NCI-H2029 treated with DMSO at 0.1 percent for 48 hours (cell line): ENCODE measurements around the gene ACTR3C.
"Not testable (repeated sequence)": the region's sequence is repeated elsewhere in the genome, so short reads cannot be mapped to it uniquely, and the experiment has no call there.

Experiments used
- DNase-seq: peaks from one replicate; lab custom pipeline; 2025; lab: John Stamatoyannopoulos, UW

The ACTR3C gene

DNA sequence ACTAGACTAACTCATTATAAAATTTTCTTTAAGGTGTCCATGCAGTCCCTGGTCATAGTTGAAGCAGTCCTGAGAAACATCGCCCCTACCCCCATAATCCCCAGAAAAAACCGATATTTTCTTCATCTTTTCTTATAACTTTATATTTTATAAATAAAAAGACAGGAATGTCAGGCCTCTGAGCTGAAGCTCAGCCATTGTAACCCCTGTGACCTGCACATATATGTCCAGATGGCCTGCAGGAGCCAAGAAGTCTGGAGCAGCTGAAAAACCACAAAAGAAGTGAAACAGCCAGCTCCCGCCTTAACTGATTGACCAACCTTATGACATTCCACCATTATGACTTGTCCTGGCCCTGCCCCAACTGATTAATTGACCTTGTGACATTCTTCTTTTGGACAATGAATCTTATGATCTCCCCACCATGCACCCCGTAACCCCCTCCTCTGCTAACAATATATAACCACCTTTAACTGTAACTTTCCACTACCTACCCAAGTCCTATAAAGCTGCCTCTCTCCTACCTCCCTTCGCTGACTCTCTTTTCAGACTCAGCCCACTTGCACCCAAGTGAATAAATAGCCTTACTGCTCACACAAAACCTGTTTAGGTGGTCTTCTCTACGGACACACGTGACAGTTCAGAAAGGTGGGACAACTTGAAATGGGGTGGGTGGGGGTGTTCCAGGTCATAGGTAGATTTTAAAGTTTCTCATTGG lies 10.5 kb downstream of the ACTR3C start:
- DNase-seq: not testable (repeated sequence)

DNA sequence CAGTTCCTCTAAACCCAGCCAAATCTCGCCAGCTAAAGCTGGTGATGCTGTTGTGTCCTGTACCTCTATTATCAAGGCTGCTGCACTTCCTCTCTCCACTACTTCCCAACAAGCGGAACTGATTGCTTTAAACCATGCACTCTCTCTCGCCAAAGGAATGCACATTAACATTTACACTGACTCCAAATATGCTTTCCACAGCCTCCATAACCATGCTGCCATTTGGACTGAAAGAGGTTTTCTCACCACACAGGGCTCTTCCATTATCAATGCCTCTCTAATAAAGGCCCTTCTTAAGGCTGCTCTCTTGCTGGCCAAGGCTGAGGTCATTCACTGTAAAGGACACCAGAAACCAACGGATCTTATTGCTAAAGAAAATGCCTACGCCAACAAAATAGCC lies 11.6 kb downstream of the ACTR3C start:
- no peak for DNase-seq

DNA sequence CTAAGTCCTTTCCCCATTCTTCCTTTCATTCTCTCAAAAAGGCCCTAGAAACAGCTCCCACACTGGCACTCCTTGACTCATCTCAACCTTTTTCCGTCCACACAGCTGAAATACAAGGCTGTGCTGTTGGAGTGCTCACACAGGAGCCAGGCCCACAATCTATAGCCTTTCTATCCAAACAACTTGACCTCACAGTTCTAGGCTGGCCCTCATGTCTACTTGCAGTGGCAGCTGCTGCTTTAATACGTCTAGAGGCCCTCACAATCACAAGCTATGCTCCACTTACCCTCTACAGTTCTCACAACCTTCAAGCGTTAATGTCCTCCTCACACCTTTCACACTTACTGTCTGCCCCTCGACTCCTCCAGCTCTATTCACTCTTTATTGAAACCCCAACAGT lies 12.2 kb downstream of the ACTR3C start:
- DNase-seq: no peak

GRCh38 chr7:150308575-150308974 lies 14.8 kb downstream of the ACTR3C start:
- DNase-seq: no peak

GRCh38 chr7:150307904-150308303 lies 15.4 kb downstream of the ACTR3C start:
- DNase-seq: no peak

- DNase-seq: no peak
Measured at GRCh38 chr7:150307129-150307528, 16.2 kb downstream of the ACTR3C start.

DNA sequence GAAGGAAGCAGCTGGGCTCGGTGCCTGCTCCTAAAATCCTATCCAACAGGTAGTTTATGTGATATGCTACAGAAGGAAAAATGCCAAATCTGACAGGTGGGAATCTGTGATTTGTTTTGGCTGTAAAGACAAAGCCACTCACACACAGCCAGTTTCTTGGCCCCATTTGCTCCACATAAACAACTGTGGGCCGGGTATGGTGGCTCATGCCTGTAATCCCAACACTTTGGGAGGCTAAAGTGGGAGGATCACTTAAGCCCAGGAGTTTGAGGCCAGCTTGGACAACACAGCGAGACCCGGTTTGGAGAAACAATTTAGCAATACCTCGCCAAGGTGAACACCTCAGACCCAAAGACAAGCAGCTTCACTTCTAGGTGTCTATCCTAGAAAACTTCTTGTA lies 17.0 kb downstream of the ACTR3C start:
- not testable (repeated sequence) for DNase-seq

GRCh38 chr7:150305903-150306284 lies 17.5 kb downstream of the ACTR3C start:
- DNase-seq: not testable (repeated sequence)

GRCh38 chr7:150305259-150305902 lies 18.0 kb downstream of the ACTR3C start:
- DNase-seq: not testable (repeated sequence)

- DNase-seq: not testable (repeated sequence)
Measured at GRCh38 chr7:150304499-150305258, 18.7 kb downstream of the ACTR3C start.

DNA sequence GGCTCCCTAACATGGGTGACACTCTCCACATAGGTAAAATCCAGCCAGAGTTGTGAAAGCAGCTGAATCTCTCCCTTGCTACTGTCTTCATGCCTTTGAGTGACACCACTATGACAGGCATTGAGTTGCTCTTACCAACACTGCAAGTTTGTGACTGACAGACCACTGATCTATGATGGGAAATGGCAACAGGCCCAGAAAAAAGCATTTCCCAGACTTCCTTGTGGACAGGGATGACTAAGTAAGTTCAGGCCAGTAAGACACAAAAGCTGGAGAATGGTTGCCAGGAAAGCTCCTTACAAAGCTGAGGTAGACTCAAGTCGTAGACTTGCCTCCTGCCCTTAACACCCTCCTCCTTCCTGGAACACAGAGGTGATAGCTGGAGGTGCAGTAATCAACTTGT lies 20.4 kb downstream of the ACTR3C start:
- not testable (repeated sequence) for DNase-seq

DNA sequence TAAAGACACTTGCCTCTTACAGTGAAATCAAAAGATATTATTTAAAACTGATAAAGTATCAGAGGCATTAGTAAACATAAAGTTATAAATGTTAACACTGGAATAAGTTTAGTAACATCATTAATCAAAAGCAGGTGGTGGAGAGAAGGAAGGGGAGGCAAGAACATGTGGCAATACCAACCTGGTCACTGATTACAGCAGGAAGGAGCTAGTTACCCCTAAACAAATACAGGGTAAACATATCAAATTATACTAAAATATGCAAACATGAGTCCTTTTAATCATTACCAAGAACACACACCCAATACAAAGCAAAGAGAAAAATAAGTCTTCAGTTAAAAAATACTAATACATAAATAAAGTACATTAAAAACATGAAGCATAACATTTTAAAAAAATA lies 25.4 kb downstream of the ACTR3C start:
- DNase-seq: not testable (repeated sequence)

DNA sequence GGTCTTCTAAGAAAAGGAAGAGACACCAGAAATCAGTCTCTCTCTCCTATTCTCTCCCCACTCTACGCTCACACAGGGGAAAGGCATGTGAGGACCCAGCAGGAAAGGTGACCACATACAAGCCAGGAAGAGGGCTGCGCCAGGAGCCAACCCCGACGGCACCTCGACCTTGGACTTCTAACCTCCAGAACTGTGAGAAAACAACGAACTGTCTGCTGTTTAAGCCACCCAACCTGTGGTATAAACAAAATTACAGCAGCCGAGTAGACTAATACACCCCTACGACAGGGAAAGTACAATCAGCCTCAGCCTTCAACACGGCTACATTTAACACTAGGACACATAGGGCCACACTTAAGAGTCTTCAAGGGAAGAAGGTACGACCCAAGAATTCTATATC lies 26.5 kb downstream of the ACTR3C start:
- DNase-seq: not testable (repeated sequence)

DNA sequence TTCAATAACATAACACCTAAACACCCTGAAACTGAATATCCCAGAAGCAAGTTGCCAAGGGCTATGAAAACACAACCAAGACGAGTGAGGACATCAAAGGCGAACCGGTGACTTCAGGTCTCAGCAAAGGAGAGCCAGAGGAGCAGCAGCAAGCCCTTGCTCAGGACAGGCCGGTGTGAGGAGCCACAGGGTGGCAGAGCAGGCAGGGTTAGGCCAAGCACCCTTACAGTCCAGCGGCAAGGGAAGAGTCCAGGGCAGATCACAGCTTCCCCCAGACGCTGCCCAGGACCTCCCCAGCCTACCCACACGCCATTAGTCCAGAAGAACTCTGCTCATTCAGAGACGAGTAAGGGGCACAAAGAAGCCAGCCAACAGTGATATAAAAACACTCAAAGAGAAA lies 27.7 kb downstream of the ACTR3C start:
- not testable (repeated sequence) for DNase-seq

- not testable (repeated sequence) for DNase-seq
Measured at GRCh38 chr7:150295027-150295426, 28.3 kb downstream of the ACTR3C start.

- not testable (repeated sequence) for DNase-seq
Measured at GRCh38 chr7:150290317-150290716, 33.0 kb downstream of the ACTR3C start.

DNA sequence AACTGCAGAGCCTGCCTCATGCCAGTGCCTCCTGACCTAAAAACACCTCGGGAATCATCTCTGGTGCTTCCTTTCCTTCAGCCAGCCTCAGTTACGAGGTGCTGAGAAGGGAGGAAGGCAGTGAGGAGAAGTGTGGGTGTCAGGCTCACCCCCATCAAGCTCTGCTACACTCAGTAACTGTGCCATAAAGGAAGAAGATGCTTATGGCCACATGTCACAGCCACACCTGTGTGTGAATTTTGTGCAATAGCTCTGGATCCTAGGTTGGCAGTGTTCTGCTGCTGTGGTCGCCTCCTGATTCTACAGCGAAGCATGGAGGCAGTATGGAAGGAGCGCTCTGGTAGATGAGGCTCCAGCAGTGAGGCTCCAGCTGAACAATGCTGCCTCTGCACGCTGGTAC lies 34.5 kb downstream of the ACTR3C start:
- not testable (repeated sequence) for DNase-seq

- DNase-seq: not testable (repeated sequence)
Measured at GRCh38 chr7:150287815-150288214, 35.5 kb downstream of the ACTR3C start.

DNA sequence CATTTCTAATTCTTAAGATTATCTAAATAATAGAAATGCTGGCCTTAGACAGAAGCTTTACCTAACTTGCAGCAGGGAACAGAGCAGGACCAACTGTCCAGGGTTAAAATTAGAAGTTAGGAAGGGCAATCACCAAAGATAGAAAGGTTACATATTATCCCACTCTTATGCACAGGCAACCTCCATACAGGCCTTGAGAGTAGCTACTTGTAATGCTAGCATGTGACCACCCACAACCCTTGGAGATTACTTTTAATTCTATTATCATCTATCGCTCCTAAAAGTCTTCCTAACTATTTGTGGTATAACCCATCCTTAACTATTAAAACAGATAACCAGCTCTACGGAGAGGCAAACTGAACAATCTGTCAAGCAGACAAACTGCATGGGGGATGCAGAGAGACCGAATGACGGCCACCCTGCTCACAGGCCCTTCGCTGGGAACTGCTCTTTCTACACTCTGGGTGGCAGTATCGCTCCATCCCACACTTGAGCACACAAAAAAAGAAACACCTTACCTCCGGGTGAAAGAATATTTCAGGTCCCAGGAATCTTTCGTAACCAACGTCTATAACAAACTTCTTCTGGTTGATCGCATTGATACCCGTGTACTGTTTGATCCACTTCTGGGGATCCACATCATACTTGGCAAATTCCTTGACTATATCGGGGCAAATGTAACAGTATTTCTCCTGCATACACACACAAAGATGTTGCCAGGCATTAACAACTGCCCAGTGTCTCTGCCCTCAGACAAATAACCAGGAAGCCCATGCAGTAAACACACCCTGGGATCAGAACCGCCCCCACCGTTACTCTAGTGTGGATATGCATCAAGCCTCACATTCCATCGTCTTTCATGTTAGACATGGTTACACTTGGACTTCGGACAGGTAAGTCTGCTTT lies 37.2 kb downstream of the ACTR3C start:
- not testable (repeated sequence) for DNase-seq

DNA sequence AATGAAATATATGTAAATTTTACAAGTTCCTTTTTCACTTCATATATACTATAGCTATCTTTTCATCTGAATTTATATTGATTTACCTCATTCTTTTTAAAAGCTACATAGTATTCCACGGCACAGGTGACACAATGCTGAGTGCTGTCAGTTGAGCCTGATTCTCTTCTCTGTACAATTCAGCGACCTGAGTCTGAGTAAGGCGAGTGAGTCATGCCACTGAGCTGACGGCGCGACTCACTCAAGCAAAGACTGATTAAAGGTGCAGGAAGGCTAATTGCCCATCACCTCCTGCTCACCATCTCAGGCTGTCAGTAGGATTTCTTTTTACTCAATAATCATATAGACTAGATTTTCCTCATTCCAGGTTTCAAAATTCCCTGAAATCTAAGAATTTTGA lies 39.7 kb downstream of the ACTR3C start:
- not testable (repeated sequence) for DNase-seq

GRCh38 chr7:150283111-150283510 lies 40.2 kb downstream of the ACTR3C start:
- not testable (repeated sequence) for DNase-seq
